Stimulated activated CD4-positive, alpha-beta T cell treated with anti-CD3 and anti-CD28 coated beads, TNF-alpha, amount 100 ng/mL, for 24 hours (primary cell): ENCODE measurements around the gene ERC2.
"Not testable (repeated sequence)": the region's sequence is repeated elsewhere in the genome, so short reads cannot be mapped to it uniquely, and the experiment has no call there.

ENCODE experiments used
- DNase-seq, 3 experiments: peaks; one replicate each; pipeline ENCODE4 v3.0.0-alpha.2; 2020; ENCODE audit warnings: low read depth in 3 of 3

ERC2 gene

DNA sequence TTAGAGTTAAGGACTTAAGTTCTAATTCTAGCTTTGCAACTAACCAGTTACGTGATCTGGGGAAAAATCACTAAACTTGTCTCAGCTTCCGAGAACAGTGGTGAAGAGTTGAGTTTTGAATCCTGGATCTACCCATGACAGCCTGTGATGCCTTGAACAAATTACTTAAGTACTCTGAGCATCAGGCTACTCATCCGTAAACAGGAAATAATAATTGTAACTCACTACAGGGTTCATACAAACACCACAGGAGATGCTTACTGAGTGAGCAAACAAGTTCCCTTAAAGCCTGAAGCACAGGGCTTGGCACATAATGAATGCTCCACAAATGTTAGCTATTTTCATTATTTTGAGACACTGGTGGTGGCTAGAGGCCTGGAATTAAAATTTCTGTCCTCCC lies 158.8 kb downstream of the ERC2 start:
- DNase-seq = no peak

DNA sequence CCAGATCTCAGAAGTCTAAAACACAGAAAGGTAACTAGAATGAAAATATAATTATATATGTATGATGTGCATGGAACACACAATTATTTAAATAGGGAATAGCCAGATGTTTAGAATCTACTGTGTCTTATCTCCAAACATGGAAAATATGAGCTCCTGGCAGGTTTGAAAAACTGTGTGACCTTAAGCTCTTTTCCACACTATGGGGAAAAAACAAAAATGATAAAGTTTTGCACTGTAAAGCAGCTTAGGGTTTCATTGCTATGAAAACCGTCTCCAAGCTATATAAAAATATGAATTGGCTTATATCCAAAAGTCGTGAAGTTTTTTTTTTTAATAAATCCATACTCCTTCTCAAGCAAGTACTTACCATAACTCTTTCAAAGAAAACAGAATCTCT lies 159.8 kb downstream of the ERC2 start:
- no peak for DNase-seq

- DNase-seq = no peak
These were observed 164.2 kb downstream of the ERC2 start for GRCh38 chr3:56304069-56304468.

GRCh38 chr3:56303487-56303886 lies 164.8 kb downstream of the ERC2 start:
- peak in 1 of 3 experiments; percentile 5 for DNase-seq

DNA sequence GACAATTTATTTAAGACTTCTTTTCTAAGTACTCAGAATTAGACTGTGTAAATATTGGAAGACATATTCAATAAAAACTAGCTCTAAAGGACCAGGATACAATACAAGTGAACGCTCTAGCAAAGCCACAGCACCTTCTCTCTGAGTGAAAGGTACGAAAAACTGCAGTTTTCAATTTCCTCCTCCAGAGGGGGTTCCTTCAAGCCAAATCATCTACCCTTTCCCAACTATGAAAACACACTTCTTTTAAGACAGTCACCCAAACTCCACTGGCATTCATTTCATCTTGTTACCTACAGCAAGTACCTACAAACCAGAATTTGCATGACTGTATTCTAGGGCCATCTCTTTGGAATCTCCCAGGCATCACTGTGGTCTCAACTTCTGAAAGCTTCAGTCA lies 165.8 kb downstream of the ERC2 start:
- no peak for DNase-seq

- DNase-seq = no peak
These were observed 170.9 kb downstream of the ERC2 start for GRCh38 chr3:56297281-56297840.

DNA sequence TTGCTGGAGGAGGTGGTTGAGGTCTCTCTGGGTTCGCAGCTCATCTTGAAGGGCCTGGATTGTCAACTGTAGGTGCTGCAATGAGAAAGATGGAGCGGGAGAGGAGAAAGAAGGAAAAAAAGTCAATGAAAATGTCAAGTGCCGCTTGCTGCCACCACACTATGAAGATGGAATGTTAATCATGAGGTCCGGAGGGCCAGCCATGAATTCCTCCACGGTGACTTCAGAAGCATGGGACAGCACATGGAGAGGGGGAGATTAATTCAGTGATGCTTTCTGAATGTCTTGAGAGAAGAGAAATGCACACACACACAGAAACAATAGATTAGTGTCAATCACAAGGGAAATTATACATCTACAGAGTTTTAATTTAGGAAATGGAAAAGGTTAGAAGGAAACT lies 171.9 kb downstream of the ERC2 start:
- DNase-seq = no peak

DNA sequence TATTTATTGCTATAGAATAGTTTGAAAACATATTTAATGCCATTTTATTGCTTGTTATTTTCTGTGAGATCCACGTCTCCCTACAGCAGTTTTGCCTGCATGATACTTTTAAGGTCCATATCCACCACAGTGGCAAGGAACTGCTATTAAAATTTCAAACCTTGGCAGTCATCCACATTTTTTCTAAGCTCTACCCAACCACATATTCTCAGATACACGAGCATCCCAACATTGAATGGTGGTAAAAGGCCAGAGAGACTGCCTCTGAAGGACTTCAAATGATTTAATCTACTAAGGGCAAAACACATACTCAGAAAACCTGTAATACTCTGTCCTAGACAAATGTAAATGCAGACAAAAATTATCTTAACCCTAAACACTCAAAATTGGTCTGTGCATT lies 173.1 kb downstream of the ERC2 start:
- DNase-seq = no peak

DNA sequence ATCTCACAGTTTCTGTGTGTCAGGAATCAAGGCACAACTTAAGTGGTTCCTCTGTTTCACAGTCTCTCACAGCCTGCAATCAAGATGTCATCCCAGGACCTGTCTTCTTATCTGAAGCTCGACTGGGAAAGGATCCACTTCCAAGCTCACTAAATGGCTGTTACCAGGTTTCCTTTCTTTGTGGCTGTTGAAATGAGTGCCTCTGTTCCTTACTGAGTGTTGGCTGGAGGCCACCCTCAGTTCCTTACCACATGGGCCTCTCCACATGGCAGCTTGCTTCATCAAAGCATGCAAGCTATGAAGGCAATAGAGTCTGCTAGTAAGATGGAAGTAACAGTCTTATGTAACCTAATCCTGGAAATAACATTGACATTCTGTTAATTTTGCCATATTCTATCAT lies 174.0 kb downstream of the ERC2 start:
- DNase-seq = no peak

DNA sequence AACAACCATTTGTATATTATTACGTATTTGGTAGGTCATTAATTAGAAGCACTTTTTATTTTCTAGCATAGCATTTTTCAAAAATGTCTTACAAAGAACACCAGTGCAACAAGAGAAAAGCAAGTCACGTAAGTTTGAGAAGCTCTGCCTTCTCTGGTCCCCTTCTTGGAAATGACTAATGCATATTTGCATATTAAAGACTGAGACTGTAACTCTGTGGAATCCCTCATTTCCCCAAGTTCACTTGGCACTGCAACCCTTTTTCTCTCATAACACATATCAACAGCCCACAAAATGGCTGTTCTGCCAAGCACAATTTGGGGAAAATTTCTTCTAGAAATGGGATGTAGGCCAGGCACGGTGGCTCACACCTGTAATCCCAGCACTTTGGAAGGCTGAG lies 176.3 kb downstream of the ERC2 start:
- no peak for DNase-seq

- DNase-seq = no peak
These were observed 177.0 kb downstream of the ERC2 start for GRCh38 chr3:56291244-56291680.

DNA sequence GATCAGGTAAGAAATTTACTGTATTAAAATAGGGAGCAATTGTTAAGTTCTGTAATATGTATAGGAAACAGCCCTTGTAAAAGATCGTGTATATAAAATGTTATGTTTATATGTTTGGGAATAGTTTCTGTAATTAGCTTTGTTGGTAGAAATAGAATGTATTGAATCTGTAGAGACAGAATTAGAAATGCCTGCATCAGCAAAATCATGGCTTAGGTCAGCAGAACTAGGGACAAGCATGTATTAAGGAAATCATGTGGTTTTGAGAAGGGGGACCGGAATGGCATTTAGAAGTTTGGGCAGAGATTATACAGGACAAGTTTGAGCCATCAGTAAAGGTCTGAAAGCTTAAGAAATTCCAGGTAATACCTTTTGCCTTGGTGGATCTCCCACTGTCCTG lies 177.9 kb downstream of the ERC2 start:
- DNase-seq = no peak

GRCh38 chr3:56288258-56288657 lies 180.0 kb downstream of the ERC2 start:
- DNase-seq = no peak

DNA sequence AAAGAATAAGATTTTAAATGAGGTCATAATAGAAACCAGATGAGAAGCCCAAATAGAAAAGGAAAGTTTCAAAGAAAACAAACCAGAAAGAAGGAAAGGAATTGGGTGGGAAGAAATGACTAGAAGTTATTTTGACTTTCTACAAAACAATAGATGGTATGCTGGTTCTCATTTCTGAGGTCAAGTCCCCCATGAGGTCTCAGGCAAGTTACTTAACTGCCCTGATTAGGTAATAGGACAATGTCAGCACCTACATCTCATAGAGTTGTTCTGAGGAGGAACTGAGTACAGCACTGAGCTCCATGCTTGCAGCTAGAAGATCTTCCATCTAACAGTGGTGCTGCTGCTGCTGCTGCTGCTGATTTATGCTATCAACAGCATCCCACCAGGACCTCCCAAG lies 185.9 kb downstream of the ERC2 start:
- no peak for DNase-seq

- DNase-seq = no peak
These were observed 191.0 kb downstream of the ERC2 start for GRCh38 chr3:56277236-56277635.

DNA sequence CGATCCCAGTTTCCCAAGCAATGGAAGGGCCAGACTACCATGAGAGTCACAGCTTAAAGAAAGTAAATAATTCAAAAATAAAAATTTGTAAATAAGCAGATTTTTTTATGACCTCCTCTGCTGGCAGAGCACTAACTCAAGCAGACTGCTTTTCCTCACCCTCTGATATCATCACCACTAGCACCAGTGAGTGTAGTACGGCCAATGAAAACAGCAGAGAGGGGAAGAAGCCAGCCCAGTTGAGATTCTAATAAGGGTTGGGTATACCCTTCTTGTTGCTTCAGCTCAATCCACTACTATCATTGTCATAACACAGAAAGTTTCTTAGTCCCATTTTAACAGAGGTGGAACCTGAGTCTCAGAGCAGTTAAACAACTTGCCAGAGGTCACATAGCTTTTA lies 193.1 kb downstream of the ERC2 start:
- no peak for DNase-seq

- no peak for DNase-seq
These were observed 198.3 kb downstream of the ERC2 start for GRCh38 chr3:56269755-56270535.

DNA sequence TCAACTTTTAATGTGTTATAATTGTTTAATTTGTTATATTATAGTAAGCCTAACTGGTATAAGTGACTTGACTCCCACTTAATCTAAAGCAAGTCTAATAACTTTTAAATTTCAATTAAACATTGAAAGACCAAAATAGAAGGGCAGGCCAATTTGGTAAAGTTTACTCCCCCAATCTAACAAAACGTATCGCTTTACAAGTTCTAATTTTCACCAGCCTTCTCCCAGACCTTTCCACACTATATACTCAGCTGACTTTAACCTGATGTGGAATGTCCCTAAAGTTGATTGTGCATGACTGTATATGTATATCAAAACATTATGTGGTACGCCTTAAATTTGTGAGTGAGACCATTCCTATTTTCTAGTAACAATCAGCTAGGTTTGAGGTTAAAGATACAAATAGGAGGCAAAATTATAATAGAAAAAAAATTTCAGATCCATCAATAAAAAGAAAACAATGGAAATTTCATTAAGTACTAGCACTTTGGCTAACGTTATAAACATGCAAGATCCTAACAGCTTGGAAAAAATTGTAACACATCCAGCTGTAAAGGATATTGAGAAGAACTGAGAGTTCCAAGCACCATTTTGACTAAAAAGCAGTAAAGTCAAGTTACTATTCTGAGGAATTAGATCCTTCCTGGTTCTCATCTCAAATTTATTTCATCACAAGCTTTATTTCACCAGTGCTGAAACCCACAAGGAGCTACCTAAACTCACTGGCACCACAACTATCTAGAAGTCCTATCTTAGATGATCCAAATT lies 199.5 kb downstream of the ERC2 start:
- DNase-seq = no peak

DNA sequence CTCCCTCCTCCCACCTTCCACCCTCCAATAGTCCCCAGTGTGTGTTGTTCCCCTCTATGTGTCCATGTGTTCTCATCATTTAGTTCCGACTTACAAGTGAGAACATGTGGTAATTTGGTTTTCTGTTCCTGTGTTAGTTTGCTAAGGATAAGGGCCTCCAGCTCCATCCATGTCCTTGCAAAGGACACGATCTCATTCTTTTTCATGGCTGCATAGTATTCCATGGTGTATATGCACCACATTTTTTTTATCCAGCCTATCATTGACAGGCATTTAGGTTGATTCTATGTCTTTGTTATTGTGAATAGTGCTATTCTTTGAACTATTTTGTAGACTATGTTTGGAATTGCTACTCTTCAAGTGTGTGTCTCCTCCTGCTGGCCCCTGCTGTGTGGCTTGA lies 206.4 kb downstream of the ERC2 start:
- DNase-seq = not testable (repeated sequence)

DNA sequence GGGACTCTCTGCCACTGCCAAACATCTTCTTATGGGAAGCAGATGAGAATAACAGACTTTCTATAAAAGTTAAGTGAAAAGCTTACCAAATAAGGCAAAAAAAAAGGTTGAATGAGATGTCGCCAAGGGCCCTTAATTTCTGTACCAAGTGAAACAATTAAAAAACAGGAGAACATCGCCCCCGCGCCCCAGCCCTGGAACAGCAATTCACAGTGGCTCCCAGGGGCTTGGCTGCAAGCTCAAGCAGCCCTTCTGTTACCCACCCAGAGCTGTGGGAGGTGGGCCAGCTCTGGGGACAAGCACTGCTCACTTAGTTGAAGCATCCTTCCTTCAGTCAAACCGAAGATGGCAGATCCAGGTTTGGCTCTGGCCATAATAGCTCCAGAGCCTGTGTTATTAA lies 208.0 kb downstream of the ERC2 start:
- DNase-seq = no peak

DNA sequence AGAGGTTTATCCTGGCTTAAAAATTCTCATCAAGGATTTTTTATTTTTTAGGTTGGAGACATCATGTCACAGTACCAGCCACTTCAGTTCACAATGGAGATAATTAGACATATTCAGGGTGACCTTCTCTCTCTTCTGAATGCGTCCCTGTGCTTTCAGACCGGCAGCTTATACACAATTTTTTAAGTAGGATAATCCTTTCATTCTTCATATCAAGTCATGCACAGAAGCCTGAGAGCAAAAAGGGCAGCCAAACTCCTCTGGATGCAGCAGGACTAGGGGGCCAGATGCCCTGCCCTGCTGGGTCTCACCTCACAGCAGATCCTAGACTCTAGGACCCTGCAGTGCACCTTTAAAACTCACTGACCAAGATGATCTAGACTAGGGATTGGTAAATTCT lies 210.4 kb downstream of the ERC2 start:
- DNase-seq = no peak

GRCh38 chr3:56254835-56255234 lies 213.4 kb downstream of the ERC2 start:
- no peak for DNase-seq
